GM18951 (cell line): ENCODE measurements around the gene UCK2.

ENCODE experiments used
- POLR2A ChIP-seq: IDR thresholded peaks from 4 replicates; pipeline ENCODE4 v1.6.1; 2011; ENCODE audit warnings: mild to moderate bottlenecking; ENCODE audit not compliant: insufficient read length, insufficient read depth; ENCODE audit errors: extremely low read depth
- in situ Hi-C: fragments of 300-500 bp; cut with MboI; formaldehyde crosslinking; loops from one replicate; pipeline ENCODE4 v1.12.0; 2022; ENCODE audit warnings: low sequenced_read_pairs, mixed read lengths, inconsistent platforms; ENCODE audit not compliant: unreplicated experiment

Gene UCK2

DNA sequence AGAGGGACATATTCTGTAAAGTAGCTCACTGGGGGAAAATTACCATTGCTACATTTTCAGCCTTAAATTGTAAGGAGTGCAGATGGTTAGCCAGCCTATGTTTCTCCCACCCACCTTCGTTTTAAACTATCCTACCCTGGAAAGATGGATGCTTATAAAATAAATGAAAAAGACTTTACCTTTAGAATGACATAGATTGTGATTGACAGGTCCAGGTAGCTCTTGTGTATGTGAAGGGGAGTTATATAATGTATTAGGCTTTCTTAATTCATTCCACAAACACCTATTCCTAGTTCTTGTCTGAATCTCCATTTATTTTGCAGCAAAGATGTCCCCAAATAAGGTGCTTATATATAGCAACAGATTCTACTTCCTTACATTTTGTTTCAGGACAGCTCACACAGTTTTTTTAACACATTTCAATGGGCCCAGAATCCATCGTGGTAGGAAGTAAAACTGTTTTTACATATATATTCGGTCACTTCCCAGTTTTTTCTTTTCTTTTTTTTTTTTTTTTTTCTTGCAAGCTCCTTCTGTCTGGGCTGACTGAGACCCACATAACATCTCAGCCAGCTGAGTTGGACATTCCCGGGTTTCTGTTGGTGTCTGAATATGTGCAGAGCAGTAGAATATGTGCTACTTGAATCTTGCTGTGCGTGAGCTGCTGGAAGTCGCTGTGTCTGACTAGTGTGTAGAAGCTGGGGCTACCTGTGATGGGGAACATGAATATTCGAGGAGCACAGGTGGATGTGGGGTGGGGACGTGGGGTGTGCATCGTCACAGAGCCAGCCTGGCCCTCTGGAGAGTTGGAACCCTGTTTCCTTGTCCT is 27.8 kb downstream of the UCK2 start:
- in situ Hi-C loops: no loop called here
- TF ChIP-seq POLR2A: no peak

DNA sequence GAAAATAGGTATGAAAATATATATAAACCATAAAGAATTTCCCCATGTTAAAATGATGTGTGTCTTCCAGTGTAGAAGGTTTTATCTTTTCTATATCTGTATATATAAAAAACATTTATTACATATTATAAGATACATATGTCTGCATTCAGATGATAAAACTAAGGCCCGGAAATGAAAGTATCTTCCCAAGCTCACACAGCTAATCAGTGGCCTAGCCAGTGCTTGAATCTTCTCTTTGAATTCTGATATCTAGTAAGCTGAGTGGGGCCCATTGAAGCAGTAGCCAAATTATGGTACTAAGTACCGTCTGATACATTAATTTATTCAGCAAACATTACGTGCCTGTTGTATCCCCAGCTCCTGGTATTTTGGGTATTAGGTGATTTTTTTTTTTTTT is 28.6 kb downstream of the UCK2 start:
- no peak for TF ChIP-seq POLR2A
- in situ Hi-C loops: no loop called here

DNA sequence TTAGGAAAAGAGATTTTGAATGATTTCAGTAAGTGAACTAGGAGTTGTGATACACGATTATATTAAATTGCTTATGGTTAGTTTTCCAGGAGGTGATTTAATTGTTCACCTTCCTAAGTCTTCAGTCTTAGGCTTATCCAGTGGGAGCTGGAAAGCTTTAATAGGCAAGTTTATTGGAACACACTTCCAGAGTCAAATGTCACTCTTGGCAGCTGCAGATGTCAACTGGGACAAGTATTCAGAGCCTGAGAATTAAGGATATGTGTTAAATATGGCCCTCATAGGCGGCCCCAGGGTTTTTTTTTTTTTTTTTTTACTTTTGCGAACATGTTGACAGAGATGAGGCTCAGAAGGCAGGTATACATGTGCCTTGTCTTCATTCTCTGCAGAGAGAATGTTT is 29.2 kb downstream of the UCK2 start:
- in situ Hi-C loops: no loop called here
- TF ChIP-seq POLR2A: no peak

DNA sequence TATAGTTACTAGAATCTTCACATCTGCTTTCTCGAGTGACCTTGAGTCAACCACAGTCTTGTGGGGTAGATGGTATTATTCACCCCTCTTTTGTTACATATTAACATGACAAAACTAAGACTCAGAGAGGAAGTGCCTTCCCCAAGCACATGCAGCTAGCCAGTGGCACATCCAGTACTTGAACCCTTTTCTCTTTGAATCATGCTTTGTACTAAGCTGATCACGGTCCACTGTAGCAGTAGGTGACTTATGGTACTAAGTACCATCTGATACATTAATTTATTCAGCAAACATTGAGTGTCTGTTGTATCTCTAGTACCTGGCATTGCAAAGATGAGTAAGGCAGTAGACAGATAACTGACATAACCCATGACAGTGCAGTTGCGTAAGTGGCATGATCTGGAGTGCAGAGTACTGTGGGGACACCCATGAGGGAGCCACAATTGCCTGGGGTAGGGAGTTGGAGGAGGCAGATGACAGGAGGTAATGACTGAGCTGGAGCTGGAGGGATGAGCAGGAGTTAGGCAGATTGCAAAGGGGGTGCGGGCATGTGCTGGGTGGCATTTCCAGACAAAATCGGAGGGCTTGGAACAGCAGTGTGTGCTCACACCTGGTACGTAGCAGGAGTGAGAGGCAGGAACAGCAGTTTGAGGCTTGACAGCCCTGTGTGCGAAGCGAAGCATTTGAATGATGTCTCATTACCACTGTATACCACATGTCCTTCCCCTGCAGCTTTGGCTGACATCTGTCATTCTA is 29.8 kb downstream of the UCK2 start:
- in situ Hi-C loops: no loop called here
- no peak for TF ChIP-seq POLR2A

DNA sequence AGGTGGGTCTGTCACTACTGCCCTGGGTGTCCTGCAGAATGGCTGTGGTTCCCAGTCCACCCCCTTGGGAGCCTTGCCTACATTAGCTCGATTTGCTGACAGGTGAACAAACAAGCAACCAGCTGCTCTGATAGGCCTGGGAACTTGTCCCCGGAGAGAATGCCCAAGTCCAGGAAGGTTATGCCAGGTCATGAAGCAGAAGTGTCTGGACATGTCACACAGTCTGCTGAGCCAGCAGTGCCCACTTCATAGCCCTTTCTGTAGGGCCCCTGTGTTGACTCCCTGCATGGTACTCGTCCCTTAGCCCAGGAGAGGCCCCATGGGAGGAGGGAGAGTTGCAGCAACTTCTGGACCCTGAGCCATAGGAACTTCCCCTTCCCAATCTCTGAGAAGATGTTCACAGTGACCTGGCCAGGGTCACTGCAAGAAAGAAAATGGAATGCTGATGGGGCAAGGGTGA is 31.0 kb downstream of the UCK2 start:
- no peak for TF ChIP-seq POLR2A
- in situ Hi-C loops: no loop called here

DNA sequence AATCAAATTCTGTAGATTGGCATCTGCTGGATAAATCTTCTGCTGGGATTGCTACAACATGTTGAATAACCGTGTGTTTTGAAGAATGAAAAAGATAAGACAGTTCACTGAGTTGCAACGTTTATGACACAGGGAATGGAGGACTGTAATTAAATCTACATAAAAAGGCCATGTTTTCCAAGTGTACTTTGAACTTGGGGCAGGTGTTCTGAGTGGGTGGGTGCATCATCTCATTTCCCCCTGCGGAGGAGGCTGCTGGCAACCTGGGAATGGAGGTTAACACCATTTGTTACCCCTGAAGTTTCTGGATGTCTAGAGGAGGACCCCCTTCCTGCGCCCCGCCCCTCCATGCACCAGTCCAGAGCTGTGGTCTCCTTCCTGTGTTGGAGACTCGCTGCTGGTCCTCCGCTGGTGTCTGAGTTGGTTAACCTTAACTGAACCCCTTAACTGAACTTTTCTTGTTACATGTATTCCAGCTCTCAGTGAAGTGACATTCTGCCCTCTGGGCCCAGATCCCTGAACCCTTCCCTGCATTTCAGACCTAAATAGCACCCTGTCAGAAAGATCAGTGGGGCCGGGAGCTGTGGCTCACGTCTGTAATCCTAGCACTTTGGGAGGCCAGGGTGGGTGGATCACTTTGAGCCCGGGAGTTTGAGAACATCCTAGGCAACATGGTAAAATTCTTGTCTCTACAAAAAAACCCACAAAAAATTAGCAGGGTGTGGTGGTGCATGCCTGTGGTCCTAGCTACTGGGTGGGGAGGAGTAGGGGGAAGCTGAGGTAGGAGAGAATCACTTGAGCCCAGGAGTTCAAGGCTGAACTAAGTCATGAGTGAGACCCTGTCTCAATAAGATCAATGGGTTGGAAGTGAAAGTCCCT is 31.8 kb downstream of the UCK2 start:
- TF ChIP-seq POLR2A: no peak
- in situ Hi-C loops: no loop called here

DNA sequence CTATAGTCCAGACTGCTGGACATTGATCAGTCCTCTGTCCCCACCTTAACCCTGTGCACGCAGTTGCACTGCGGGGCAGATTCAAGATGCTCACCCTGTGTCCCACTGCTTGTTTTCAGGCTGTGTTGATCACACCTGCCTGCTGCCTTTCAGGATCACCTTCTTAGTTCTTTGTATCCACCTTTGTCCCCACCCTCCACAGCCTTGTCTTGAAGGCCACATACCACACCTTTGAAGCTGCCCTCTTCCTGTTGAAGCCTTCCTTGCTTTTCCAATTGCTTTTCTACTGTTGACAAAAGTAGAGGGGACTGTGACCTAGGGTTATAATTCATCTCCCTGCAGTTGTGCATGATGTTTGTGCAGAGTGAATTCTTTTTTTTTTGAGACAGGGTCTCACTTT is 32.7 kb downstream of the UCK2 start:
- TF ChIP-seq POLR2A: no peak
- in situ Hi-C loops: no loop called here

DNA sequence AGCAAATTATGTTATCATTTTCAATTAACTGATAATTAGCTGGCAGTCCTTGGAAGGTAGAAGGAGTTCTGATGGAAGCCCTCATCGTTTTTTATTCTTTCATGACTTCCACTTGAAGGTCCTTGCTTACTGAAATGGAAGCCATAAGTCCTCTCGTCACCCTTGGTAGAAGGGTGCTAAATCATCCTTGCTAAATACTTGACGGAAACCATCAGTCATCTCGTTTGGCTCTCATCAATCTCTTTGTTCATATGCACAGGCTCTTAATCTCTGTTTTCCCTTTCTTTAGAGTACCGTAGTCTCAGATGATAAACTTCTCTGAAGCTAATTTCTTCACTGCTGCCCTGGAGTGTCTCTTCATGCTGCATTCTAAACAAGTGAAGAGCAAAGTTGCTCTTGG is 34.5 kb downstream of the UCK2 start:
- in situ Hi-C loops: no loop called here
- no peak for TF ChIP-seq POLR2A

DNA sequence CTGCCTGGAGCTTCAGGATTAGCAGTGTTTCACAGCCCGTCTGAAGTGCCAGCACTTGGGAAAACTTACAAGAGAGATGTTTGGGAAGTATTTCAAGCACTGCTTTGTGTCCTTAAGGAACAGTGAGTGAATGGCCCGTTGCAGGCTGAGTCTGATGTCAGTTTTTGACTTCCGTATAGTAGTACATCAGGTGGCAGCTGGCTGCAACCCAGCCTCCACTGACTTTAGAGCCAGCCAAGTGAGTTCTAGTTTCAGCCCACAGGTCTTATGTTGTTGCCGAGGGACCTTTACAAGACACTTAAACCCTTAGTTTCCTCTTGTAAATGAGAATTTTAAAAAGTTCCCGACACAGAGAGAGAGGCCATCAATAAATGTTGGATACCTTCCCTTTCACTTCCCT is 35.0 kb downstream of the UCK2 start:
- in situ Hi-C loops: no loop called here
- no peak for TF ChIP-seq POLR2A

DNA sequence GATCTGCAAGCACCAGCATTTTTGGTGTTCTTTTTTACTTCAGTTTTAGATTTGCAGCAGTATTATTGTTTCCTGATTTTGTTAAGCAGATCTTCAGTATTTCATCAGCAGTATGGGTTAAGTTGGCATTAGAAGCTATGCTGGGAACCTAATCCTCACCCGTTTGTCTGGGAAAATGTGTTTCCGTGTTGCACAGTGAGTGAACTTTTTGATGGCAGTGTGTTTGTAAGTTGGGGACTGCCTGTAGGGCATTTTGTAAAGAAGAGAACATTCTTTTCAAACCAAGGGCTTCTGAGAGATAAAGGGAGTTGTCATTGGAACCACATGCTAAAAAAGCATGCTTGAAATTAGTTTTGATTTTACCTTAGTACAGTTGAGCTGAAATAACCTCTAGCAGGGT is 35.9 kb downstream of the UCK2 start:
- in situ Hi-C loops: no loop called here
- no peak for TF ChIP-seq POLR2A

DNA sequence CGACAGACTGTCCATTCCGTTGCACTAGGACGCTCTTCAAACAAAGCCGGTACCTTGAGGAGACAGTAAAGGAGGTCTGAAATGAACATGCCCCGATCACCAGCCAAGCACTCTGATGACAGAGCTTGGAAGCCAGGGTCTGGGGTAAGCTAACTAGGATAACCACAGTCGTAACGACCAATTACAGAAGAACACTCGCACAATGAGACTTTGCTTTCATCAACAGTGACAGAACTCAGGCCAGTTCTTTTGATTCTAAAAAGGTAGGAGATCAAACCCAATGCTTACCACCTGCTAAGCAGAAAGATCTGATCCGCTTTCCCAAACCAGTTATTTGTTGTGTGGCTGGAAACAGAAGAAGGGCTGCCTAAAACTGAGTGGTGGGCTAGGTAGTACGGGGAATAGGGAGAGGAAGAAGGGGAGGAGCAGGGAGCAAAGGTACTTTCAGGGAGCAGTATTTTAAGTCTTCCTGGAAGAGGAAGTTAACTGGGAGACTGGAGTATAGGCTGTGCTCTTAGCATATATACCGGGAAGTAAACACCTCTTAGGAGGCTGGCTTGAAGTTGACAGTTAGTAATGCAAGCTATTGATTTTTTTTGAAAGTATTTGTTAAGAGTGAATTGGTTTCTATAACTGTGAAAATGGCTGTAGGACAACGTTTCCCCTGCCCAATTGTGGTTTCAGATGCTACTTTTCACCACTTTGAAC is 38.4 kb downstream of the UCK2 start:
- in situ Hi-C loops: no loop called here
- TF ChIP-seq POLR2A: no peak

DNA sequence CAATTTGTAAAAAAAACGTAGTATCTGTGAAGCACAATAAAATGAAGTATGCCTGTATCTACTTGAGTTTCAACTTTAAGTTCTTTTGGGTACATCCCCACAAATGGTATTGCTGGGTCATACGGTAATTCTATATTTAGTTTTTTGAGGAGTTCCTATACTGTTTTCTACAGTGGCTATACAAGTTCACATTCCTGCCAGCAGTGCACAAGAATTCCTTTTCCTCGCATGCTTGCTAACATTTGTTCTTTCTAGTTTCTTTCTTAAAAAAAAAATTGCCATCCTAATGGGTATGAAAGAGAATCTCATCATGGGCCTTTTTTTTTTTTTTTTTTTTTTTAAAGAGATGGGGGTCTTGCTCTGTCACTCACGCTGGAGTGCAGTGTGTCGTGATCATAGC is 41.9 kb downstream of the UCK2 start:
- in situ Hi-C loops: no loop called here
- TF ChIP-seq POLR2A: no peak

DNA sequence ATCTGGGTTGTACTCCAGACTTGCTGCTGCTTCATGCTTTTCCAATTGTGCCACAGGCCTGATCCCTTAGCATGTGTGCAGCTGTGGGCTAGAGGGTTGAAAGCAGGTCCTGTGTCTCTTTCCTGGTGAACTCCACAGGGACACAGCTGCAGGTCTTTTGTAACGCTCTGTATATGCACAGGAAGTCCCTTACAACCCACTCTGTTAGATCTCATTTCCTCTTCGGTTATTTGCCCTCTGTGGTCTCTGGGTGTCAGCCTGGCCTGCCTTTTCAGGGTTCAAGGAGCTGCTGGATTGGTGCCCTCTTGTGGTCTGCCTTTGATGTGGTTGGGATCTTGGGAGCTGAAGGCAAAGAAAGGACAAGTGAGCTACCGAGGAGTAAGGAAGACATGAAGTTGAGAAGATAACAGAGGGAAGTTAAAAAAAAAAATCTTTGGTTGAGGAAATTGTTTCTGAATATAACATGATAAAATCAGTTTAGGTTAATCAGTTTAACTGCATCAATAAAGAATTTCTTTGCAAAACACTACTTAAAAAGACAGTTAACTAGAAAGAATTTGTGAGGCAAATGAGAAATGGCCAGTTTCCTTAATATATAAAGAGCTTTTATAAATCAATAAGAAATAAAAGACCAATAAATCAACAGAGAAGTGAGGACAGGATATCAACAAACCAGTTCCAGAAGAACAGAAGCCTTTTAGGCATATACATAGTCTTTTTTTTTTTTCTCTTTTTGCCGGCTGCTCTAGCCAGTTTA is 44.1 kb downstream of the UCK2 start:
- in situ Hi-C loops: no loop called here
- TF ChIP-seq POLR2A: no peak
